ENCODE measurements around the gene AGFG1. TPM values are rescaled to one million over a fixed set of nuclear protein-coding genes. Genes with fewer than 3 reads are reported as not detected.

AGFG1 gene
- total RNA-seq, 1 experiment from 2014 or later: 86.1 TPM

DNA sequence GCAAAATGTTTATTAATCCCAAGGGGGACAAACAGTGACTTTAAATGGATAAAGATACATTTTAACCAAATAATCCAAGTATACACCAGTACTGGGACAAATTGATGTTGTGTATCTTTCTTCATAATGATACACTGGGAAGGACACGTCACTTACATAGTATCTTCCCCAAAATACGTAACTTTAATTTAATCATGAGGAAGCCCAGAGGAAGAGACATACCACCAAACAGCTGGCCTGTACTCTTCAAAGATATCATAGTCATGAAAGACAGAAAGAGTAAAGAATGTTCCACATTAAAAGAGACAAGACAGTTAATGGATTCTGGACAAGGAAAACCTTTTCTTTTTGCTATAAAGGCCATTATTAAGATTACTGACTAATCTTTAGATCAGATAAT lies 37.1 kb downstream of the AGFG1 start:
- Mint-ChIP-seq H3K36me3 (ENCODE audit: insufficient read depth, unreplicated experiment) (no peaks in the 10 kb centered on the region), H3K9me3 (ENCODE audit: unreplicated experiment) (no peaks in the 10 kb centered on the region), H3K4me1 (ENCODE audit: insufficient read depth, unreplicated experiment) (peaks cover 43% of the 10 kb centered on the region), H3K27ac (ENCODE audit: low read depth, unreplicated experiment) (no peak overlapping the region), H3K27me3 (ENCODE audit: insufficient read depth, unreplicated experiment) (no peaks in the 10 kb centered on the region), H3K4me3 (ENCODE audit: unreplicated experiment) (no peak overlapping the region)
- ChIA-PET POLR2A (no interaction called here), CTCF (interaction anchor here (0.7 to 1.2 kb wide), 2 partner anchors 37 to 426 kb away, joined by 3 read pairs; no protein-coding TSS in a partner anchor)
- no TSS peak for BruUV-seq (replicated peaks)
- TF ChIP-seq, protein P1, sequence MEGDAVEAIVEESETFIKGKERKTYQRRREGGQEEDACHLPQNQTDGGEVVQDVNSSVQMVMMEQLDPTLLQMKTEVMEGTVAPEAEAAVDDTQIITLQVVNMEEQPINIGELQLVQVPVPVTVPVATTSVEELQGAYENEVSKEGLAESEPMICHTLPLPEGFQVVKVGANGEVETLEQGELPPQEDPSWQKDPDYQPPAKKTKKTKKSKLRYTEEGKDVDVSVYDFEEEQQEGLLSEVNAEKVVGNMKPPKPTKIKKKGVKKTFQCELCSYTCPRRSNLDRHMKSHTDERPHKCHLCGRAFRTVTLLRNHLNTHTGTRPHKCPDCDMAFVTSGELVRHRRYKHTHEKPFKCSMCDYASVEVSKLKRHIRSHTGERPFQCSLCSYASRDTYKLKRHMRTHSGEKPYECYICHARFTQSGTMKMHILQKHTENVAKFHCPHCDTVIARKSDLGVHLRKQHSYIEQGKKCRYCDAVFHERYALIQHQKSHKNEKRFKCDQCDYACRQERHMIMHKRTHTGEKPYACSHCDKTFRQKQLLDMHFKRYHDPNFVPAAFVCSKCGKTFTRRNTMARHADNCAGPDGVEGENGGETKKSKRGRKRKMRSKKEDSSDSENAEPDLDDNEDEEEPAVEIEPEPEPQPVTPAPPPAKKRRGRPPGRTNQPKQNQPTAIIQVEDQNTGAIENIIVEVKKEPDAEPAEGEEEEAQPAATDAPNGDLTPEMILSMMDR (IDR thresholded peaks at IDR 0.05; ENCODE audit: unreplicated experiment): no peak
- intact Hi-C loops (cut with micrococcal nuclease): no loop called here
- DNase-seq (ENCODE audit: unreplicated experiment): no peak

DNA sequence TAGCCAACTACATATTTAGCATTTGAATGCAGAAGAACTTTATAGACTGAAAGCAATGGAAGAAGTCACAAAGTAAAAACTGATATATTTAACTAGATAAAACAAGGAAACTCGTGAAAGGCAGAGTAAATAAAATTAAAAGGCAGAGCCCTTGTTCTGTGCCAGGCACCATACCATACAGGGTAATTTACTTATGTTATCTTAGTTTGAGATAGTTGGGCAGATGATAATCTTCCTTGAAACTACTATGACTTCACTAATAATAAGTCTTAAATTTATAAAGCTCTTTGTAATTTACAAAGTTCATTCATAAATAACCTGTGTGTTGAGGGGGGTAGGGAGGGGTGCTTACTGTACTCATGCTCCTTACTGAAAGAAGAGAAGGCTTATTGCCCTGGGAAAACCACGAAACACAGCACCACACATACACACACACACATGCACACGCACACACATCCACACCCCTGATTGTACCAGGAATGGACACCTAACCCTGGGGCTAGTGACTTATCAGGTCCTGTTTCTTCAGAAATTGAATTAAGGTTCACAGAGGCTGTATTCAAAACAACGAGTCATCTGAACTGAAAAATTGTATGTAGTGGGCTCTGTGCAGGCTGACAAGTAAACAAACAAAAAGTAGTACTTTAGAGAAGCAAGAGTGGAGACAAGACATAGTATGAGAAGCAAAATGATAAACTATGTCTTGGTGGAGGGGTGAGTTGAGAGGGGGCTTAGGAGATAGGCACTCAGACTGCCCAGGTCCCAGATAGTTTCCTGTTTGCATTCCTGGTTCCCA lies 38.1 kb downstream of the AGFG1 start:
- intact Hi-C loops (cut with micrococcal nuclease): no loop called here
- POLR2A ChIA-PET: interaction anchor here (0.6 to 1.5 kb wide), 3 partner anchors 8 to 37 kb away, joined by 3 to 5 read pairs (median 3); no protein-coding TSS in a partner anchor

DNA sequence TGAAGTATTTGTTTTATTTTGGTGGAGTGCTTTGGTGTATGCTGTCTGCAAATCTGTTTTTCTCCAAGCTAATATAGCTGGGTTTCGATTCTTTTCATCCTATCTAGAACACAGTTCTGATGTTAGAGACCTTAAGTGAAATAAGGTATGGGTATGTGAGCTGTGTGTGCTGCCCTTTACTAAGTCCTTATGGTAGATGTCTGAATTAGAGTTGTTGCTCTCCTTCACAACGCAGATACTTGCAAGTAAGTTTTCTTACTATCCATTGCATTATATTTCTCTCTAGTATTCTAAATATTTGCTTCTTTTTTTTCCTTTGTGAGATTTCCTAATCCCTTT lies 38.6 kb downstream of the AGFG1 start:
- Mint-ChIP-seq H3K4me1 (ENCODE audit: insufficient read depth, unreplicated experiment) (peaks cover 35% of the 10 kb centered on the region), H3K27me3 (ENCODE audit: insufficient read depth, unreplicated experiment) (no peaks in the 10 kb centered on the region), H3K36me3 (ENCODE audit: insufficient read depth, unreplicated experiment) (peaks cover 13% of the 10 kb centered on the region), H3K4me3 (ENCODE audit: unreplicated experiment) (no peak overlapping the region), H3K9me3 (ENCODE audit: unreplicated experiment) (no peaks in the 10 kb centered on the region), H3K27ac (ENCODE audit: low read depth, unreplicated experiment) (peak overlapping the region; percentile 55)
- intact Hi-C loops (cut with micrococcal nuclease): no loop called here
- BruUV-seq (replicated peaks): no TSS peak
- TF ChIP-seq, protein P1 (IDR thresholded peaks at IDR 0.05; ENCODE audit: unreplicated experiment): no peak
- DNase-seq (ENCODE audit: unreplicated experiment): no peak
- CTCF ChIA-PET: no interaction called here
- POLR2A ChIA-PET: interaction anchor here (1.2 to 1.5 kb wide), 2 partner anchors 8 to 37 kb away, joined by 3 to 5 read pairs; no protein-coding TSS in a partner anchor

More for the DNA sequence above, 38.1 kb downstream of the AGFG1 start:
- Mint-ChIP-seq H3K27me3 (ENCODE audit: insufficient read depth, unreplicated experiment) (no peaks in the 10 kb centered on the region), H3K9me3 (ENCODE audit: unreplicated experiment) (no peaks in the 10 kb centered on the region), H3K36me3 (ENCODE audit: insufficient read depth, unreplicated experiment) (peaks cover 7% of the 10 kb centered on the region), H3K4me3 (ENCODE audit: unreplicated experiment) (no peak overlapping the region), H3K27ac (ENCODE audit: low read depth, unreplicated experiment) (peak overlapping the region; percentile 55), H3K4me1 (ENCODE audit: insufficient read depth, unreplicated experiment) (peaks cover 35% of the 10 kb centered on the region)
- peak; percentile 69 for DNase-seq (ENCODE audit: unreplicated experiment)
- TF ChIP-seq, protein P1 (IDR thresholded peaks at IDR 0.05; ENCODE audit: unreplicated experiment): no peak
- CTCF ChIA-PET: no interaction called here
- BruUV-seq (replicated peaks): no TSS peak

- ChIA-PET CTCF (no interaction called here), POLR2A (interaction anchor here (0.7 to 1.5 kb wide), 3 partner anchors 9 to 199 kb away, joined by 3 to 5 read pairs (median 3); no protein-coding TSS in a partner anchor)
- intact Hi-C loops (cut with micrococcal nuclease): no loop called here
- Mint-ChIP-seq H3K4me3 (ENCODE audit: unreplicated experiment) (no peak overlapping the region), H3K27me3 (ENCODE audit: insufficient read depth, unreplicated experiment) (no peaks in the 10 kb centered on the region), H3K36me3 (ENCODE audit: insufficient read depth, unreplicated experiment) (peaks cover 16% of the 10 kb centered on the region), H3K9me3 (ENCODE audit: unreplicated experiment) (no peaks in the 10 kb centered on the region), H3K27ac (ENCODE audit: low read depth, unreplicated experiment) (peak overlapping the region; percentile 55), H3K4me1 (ENCODE audit: insufficient read depth, unreplicated experiment) (peaks cover 37% of the 10 kb centered on the region)
- TF ChIP-seq, protein P1 (IDR thresholded peaks at IDR 0.05; ENCODE audit: unreplicated experiment): no peak
- BruUV-seq (replicated peaks): no TSS peak
- DNase-seq (ENCODE audit: unreplicated experiment): no peak
These were observed 39.4 kb downstream of the AGFG1 start for GRCh38 chr2:227511239-227511930.

Data from MCF 10A (cell line).